MCF 10A (cell line): ENCODE measurements around the gene RPTOR. TPM values are rescaled to one million over a fixed set of nuclear protein-coding genes. Genes with fewer than 3 reads are reported as not detected.

Source experiments
- BruUV-seq: library from RNA; stranded (reverse); fragments of 400-500 nt; replicated peaks from 2 replicates; lab custom pipeline; 2021; lab: Mats Ljungman, UMichigan
- CTCF ChIA-PET: fragments of 300-600 bp; sonication (Branson Sonifier 250); formaldehyde crosslinking; extraction: SDS; loops from one replicate; lab custom pipeline; 2021; ENCODE audit warnings: antibody characterized with exemption, inconsistent platforms; lab: Yijun Ruan, JAX
- POLR2A ChIA-PET: fragments of 300-600, 350-650 bp; sonication (Branson Sonifier 250); formaldehyde crosslinking; extraction: SDS; loops from one replicate; lab custom pipeline; 2020; ENCODE audit warnings: antibody characterized with exemption, inconsistent platforms; lab: Yijun Ruan, JAX
- DNase-seq: peaks from one replicate; pipeline ENCODE4 v3.0.0-alpha.2; 2018; ENCODE audit not compliant: unreplicated experiment
- H3K27ac Mint-ChIP-seq: one replicate; pipeline ENCODE4 v1.8.0; 2022; ENCODE audit warnings: mild to moderate bottlenecking, low read depth, mixed read lengths; ENCODE audit not compliant: unreplicated experiment
- H3K27me3 Mint-ChIP-seq: one replicate; pipeline ENCODE4 v1.8.0; 2022; ENCODE audit warnings: mixed read lengths; ENCODE audit not compliant: insufficient read depth, unreplicated experiment
- H3K36me3 Mint-ChIP-seq: one replicate; pipeline ENCODE4 v1.8.0; 2022; ENCODE audit warnings: mild to moderate bottlenecking, moderate library complexity, mixed read lengths; ENCODE audit not compliant: insufficient read depth, unreplicated experiment
- H3K4me1 Mint-ChIP-seq: one replicate; pipeline ENCODE4 v1.8.0; 2022; ENCODE audit warnings: mixed read lengths; ENCODE audit not compliant: insufficient read depth, unreplicated experiment
- H3K4me3 Mint-ChIP-seq: one replicate; pipeline ENCODE4 v1.8.0; 2022; ENCODE audit warnings: mild to moderate bottlenecking, moderate library complexity, mixed read lengths; ENCODE audit not compliant: unreplicated experiment
- H3K9me3 Mint-ChIP-seq: one replicate; pipeline ENCODE4 v1.8.0; 2022; ENCODE audit warnings: mixed read lengths; ENCODE audit not compliant: unreplicated experiment
- CTCF ChIP-seq: fragments of 200-600 bp; IDR thresholded peaks from one replicate; pipeline ENCODE4 v1.8.0; 2022; ENCODE audit warnings: antibody characterized with exemption, mild to moderate bottlenecking; ENCODE audit not compliant: unreplicated experiment
- intact Hi-C: fragments of 100-400 bp; cut with micrococcal nuclease; formaldehyde crosslinking; loops from 2 replicates; pipeline ENCODE4 v1.14.1; 2022
- total RNA-seq: library from RNA; stranded (reverse); gene quantifications from 2 replicates; pipeline ENCODE4 v1.2.3, GENCODE V29; 2022

RPTOR gene
- total RNA-seq, 1 experiment from 2014 or later = 41.3 TPM

GRCh38 chr17:80862481-80862961 lies 317.9 kb downstream of the RPTOR start:
- intact Hi-C loops = no loop called here
- CTCF ChIA-PET = interaction anchor here (0.6 to 1.2 kb wide), 9 partner anchors 18 to 252 kb away, joined by 3 to 5 read pairs (median 3); no protein-coding TSS in a partner anchor
- Mint-ChIP-seq H3K9me3 (no peaks in the 10 kb centered on the region), H3K4me1 (peaks cover 26% of the 10 kb centered on the region), H3K27me3 (no peaks in the 10 kb centered on the region), H3K36me3 (peaks cover 14% of the 10 kb centered on the region), H3K4me3 (no peak overlapping the region), H3K27ac (no peak overlapping the region)
- no peak for DNase-seq
- POLR2A ChIA-PET = interaction anchor here (0.6 to 1.9 kb wide), 11 partner anchors 8 to 408 kb away, joined by 3 to 12 read pairs (median 4); no protein-coding TSS in a partner anchor
- no peak for TF ChIP-seq CTCF
- no TSS peak for BruUV-seq

DNA sequence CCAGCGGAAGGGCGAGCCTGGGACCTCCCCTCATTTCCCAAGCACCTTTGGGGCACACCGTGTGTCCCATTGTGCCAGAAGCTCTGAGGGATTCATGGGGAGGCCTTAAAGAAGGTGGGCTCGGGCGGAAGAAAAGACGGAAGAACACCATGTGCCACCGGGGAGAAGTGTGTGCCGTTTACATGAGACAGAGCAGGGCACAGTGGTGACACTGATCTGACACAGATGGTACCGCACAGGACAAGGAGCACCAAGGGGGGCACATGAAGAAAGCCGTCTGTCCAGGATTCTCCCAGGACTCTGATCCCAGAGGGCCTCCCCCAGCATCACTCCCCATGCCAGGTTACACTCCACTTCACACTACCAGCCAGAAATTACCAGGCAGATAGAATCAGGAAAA lies 318.3 kb downstream of the RPTOR start:
- H3K27me3 Mint-ChIP-seq = no peaks in the 10 kb centered on the region
- no peaks in the 10 kb centered on the region for H3K9me3 Mint-ChIP-seq
- H3K4me3 Mint-ChIP-seq = no peak overlapping the region
- H3K27ac Mint-ChIP-seq = no peak overlapping the region
- no TSS peak for BruUV-seq
- ChIA-PET CTCF (interaction anchor here (1.0 to 1.2 kb wide), 3 partner anchors 17 to 181 kb away, joined by 3 to 4 read pairs (median 3); no protein-coding TSS in a partner anchor), POLR2A (interaction anchor here (0.7 to 1.9 kb wide), 3 partner anchors 29 to 181 kb away, joined by 3 to 12 read pairs (median 3); no protein-coding TSS in a partner anchor)
- peaks cover 26% of the 10 kb centered on the region for H3K4me1 Mint-ChIP-seq
- no peak for DNase-seq
- no peak for TF ChIP-seq CTCF
- intact Hi-C loops = no loop called here
- H3K36me3 Mint-ChIP-seq = peaks cover 19% of the 10 kb centered on the region

GRCh38 chr17:80863626-80864025 lies 319.0 kb downstream of the RPTOR start:
- no TSS peak for BruUV-seq
- no peak for TF ChIP-seq CTCF
- peaks cover 20% of the 10 kb centered on the region for H3K4me1 Mint-ChIP-seq
- POLR2A ChIA-PET = no interaction called here
- H3K9me3 Mint-ChIP-seq = no peaks in the 10 kb centered on the region
- H3K27me3 Mint-ChIP-seq = no peaks in the 10 kb centered on the region
- peaks cover 21% of the 10 kb centered on the region for H3K36me3 Mint-ChIP-seq
- CTCF ChIA-PET = interaction anchor here (0.6 kb wide), 1 partner anchor 101 kb away, joined by 3 read pairs; no protein-coding TSS in a partner anchor
- H3K27ac Mint-ChIP-seq = no peak overlapping the region
- H3K4me3 Mint-ChIP-seq = no peak overlapping the region
- DNase-seq = no peak
- intact Hi-C loops = no loop called here

GRCh38 chr17:80864751-80865150 lies 320.1 kb downstream of the RPTOR start:
- intact Hi-C loops = no loop called here
- Mint-ChIP-seq H3K27ac (no peak overlapping the region), H3K4me3 (no peak overlapping the region), H3K4me1 (peaks cover 9% of the 10 kb centered on the region), H3K9me3 (no peaks in the 10 kb centered on the region), H3K27me3 (no peaks in the 10 kb centered on the region), H3K36me3 (peaks cover 21% of the 10 kb centered on the region)
- CTCF ChIA-PET = interaction anchor here (0.6 to 1.4 kb wide), 4 partner anchors 28 to 200 kb away, joined by 3 to 4 read pairs (median 3); no protein-coding TSS in a partner anchor
- no TSS peak for BruUV-seq
- DNase-seq = no peak
- POLR2A ChIA-PET = interaction anchor here (1.5 kb wide), 1 partner anchor 35 kb away, joined by 4 read pairs; no protein-coding TSS in a partner anchor
- no peak for TF ChIP-seq CTCF
